GM19238 (cell line): Measurements from ENCODE around the gene TAMALIN.

Source experiments
- DNase-seq: peaks from one replicate; pipeline ENCODE4 v3.0.0; 2011; ENCODE audit warnings: low spot score; ENCODE audit not compliant: insufficient read length

TAMALIN gene

GRCh38 chr12:52013626-52014310 is 7.0 kb downstream of the TAMALIN start:
- DNase-seq: no peak

GRCh38 chr12:52014567-52015530 is 8.1 kb downstream of the TAMALIN start:
- DNase-seq: no peak

- no peak for DNase-seq
Observed at GRCh38 chr12:52015532-52016041, 8.8 kb downstream of the TAMALIN start.

- no peak for DNase-seq
Observed at GRCh38 chr12:52018433-52019112, 11.8 kb downstream of the TAMALIN start.

GRCh38 chr12:52019113-52019770 is 12.5 kb downstream of the TAMALIN start:
- no peak for DNase-seq

GRCh38 chr12:52020539-52021336 is 14.0 kb downstream of the TAMALIN start:
- peak; percentile 70 for DNase-seq

- no peak for DNase-seq
Observed at GRCh38 chr12:52022841-52023181, 16.1 kb downstream of the TAMALIN start.

GRCh38 chr12:52023182-52023975 is 16.6 kb downstream of the TAMALIN start:
- peak; percentile 90 for DNase-seq

- no peak for DNase-seq
Observed at GRCh38 chr12:52023976-52024688, 17.4 kb downstream of the TAMALIN start.

- DNase-seq: no peak
Observed at GRCh38 chr12:52024845-52025230, 18.1 kb downstream of the TAMALIN start.

- DNase-seq: no peak
Observed at GRCh38 chr12:52026263-52026662, 19.5 kb downstream of the TAMALIN start.

GRCh38 chr12:52027085-52027843 is 20.5 kb downstream of the TAMALIN start:
- DNase-seq: no peak

- no peak for DNase-seq
Observed at GRCh38 chr12:52029685-52030084, 22.9 kb downstream of the TAMALIN start.

- DNase-seq: no peak
Observed at GRCh38 chr12:52032446-52032803, 25.7 kb downstream of the TAMALIN start.

- peak; percentile 98 for DNase-seq
Observed at GRCh38 chr12:52032804-52033445, 26.2 kb downstream of the TAMALIN start.

GRCh38 chr12:52033446-52034140 is 26.8 kb downstream of the TAMALIN start:
- no peak for DNase-seq

GRCh38 chr12:52035190-52035589 is 28.4 kb downstream of the TAMALIN start:
- no peak for DNase-seq
